Esophagus mucosa (tissue), 1 donor: ENCODE data around the gene CMTM2. TPM values are rescaled to one million over a fixed set of nuclear protein-coding genes. Genes with fewer than 3 reads are reported as not detected.
A peak's percentile ranks its signal among the peaks of the same experiment; 100 is the strongest.
"Not testable (repeated sequence)": the region's sequence is repeated elsewhere in the genome, so short reads cannot be mapped to it uniquely, and the experiment has no call there.

Experiments
- ATAC-seq: fragments of 200-7000 bp; cut with Tn5 transposase; one replicate; pipeline ENCODE4 v1.9.1; 2020
- total RNA-seq: library from RNA; stranded (reverse); gene quantifications from one replicate; pipeline ENCODE4 v1.2.4, GENCODE V29; 2023
- donor health status: DM: yes; HTN: yes; CAD: no.

CMTM2 gene
- total RNA-seq, 1 donor from 2014 or later: not detected

GRCh38 chr16:66553223-66553622 is 26.0 kb upstream of the CMTM2 start:
- ATAC-seq: no peak

- ATAC-seq: no peak
Observed at GRCh38 chr16:66554021-66554420, 25.2 kb upstream of the CMTM2 start.

- no peak for ATAC-seq
Observed at GRCh38 chr16:66554495-66554894, 24.8 kb upstream of the CMTM2 start.

- no peak for ATAC-seq
Observed at GRCh38 chr16:66560107-66560506, 19.2 kb upstream of the CMTM2 start.

GRCh38 chr16:66561381-66562080 is 17.7 kb upstream of the CMTM2 start:
- no peak for ATAC-seq

DNA sequence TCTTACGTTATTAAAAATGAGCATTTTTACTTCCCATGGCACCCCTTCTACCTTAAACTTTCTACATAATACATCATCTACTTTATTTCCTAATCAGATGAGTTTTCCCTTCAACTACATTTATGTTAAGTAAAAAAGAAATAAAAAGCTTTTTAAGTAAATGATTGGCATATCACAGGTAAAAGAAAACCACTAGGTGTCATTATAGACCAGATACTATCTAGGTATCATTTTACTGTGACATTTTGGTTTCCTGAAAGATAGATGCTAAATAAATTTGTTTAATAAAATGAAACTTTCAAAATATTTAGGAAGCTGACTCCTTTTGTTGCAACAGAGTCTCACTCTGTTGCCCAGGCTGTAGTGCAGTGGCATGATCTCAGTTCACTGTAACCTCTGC is 16.9 kb upstream of the CMTM2 start:
- ATAC-seq: no peak

GRCh38 chr16:66562986-66563385 is 16.3 kb upstream of the CMTM2 start:
- no peak for ATAC-seq

DNA sequence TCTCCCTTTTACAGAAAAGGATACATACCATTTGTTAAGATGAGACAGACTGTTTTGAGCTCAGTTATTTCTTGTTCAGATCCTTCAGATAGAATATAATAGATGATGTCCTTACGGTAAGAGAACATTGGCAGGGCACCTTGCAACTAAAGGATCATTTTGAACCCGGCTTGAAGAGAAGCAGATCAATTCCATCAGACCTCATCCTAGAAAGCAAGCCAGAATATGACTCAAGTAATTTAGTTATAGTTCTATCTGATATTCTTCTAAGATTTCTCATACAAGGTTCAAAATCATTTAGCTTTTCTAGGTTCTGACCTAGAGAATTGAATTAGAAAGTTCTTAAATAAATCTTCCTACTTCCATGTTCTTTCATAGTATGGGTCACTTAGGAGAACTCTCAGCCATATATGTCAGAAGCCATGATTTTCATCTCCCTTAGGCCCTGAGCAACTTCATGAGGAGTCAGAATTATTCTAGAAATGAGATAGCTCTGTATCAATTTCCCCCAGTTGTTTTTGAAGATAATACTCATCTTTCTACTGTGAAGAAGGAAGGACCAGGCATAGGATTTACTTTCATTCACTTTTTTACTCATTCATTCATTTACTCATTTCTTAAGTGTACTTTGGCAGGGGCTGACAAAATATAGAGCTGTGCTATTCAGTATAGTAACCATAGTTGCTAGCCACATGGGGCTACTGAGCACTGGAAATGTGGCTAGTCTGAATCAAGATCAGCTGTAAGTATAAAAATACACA is 15.5 kb upstream of the CMTM2 start:
- no peak for ATAC-seq

DNA sequence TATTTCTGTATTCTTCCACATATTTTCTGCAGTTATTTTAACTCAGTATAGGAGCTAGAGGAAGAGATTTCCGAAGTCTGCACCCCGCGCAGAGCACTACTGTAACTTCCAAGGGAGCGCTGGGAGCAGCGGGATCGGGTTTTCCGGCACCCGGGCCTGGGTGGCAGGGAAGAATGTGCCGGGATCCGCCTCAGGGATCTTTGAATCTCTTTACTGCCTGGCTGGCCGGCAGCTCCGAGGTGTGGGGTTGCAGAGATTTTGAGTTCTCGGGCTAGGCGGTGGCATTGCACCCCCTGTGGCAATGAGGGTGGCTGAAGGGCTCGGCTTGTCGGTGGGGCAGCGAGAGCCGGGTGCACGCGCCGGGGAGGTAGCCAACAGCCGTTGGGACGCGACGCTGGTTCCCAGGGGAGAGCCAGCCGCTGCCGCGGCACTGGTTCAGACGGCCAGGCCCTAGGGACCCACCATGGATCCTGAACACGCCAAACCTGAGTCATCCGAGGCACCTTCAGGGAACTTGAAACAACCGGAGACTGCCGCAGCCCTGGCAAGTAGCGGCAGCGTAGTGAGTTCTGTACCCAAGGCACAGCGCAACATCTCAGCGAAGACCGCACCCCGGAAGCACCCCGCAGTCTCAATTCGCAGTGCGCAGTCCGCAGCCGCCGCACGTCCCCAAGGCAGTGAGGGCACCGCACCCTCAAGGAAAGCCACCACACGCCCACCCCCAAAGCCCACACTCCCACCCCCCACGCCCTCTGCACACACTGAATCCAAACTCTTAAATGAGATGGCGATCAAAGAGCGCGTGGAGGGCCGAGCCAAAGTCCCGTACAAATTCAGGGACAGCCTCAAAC is 13.0 kb upstream of the CMTM2 start, which contains the start of gene CMTM1:
CMTM1 (plus strand) TSS at position 389 of the 851 bp plus-strand sequence; CDS start at position 464, 75 bp downstream.
- ATAC-seq: peak; percentile 13

- ATAC-seq: not testable (repeated sequence)
Observed at GRCh38 chr16:66567270-66567669, 12.0 kb upstream of the CMTM2 start.

GRCh38 chr16:66568355-66568754 is 10.9 kb upstream of the CMTM2 start:
- no peak for ATAC-seq

GRCh38 chr16:66569131-66569530 is 10.1 kb upstream of the CMTM2 start:
- no peak for ATAC-seq

GRCh38 chr16:66569827-66570405 is 9.3 kb upstream of the CMTM2 start:
- ATAC-seq: peak; percentile 37

- no peak for ATAC-seq
Observed at GRCh38 chr16:66572356-66572755, 6.9 kb upstream of the CMTM2 start.

DNA sequence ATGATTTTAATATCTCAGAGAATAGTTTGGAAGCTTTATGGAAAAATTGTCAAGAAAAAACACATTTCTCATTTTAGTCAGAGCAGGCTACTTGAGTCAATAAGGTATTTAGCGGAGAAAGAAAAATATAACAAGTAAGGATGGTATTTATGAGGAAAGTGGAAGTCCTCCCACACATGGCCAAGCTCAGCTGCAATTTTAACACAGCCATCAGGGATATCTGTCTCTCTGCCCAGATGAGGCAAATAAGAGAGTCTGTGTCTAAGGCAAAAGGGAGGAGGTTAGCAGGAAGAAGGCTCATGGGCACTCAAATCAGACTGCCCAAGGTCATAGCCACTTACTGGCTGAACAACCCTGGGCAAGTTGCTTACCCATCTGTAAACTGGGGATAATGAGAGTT is 5.2 kb upstream of the CMTM2 start:
- ATAC-seq: no peak

DNA sequence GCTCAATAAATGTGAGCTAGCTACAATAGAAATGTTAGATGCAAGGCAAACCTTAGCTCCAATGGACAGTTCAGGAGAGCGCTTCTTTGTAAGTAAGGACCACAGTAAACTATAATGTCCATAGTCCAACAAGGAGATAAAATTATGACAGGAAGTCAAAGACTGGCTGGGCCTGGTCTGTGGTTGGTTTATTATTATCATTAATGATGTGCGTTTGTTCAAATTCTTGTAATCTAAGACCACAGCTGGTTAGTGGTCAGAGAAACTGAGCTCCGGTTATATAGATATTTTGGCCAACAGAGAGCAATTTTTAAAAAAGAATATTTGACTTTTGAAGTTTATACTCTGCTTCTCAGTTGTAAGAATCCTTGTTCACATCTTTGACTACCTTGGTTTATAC is 4.7 kb upstream of the CMTM2 start:
- no peak for ATAC-seq

- no peak for ATAC-seq
Observed at GRCh38 chr16:66575060-66575459, 4.2 kb upstream of the CMTM2 start.

DNA sequence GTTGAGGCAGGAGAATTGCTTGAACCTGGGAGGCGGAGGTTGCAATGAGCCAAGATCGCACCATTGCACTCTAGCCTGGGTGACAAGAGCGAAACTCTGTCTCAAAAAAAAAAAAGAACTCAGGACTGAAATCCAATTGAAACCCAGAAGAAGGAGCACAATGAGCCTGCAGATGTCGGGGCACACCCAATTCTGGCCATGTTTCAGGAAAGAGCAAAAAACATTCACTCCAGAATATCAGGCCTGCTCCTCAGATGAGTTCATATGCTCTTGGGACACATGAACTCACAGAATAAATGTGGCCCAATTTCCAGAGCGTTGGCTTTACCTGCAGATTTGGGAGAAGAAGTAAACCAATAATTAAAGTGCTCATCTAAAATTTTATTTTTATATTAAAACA is 3.0 kb upstream of the CMTM2 start:
- no peak for ATAC-seq

GRCh38 chr16:66580605-66581209 is 1.4 kb downstream of the CMTM2 start:
- ATAC-seq: peak; percentile 39

GRCh38 chr16:66581246-66581952 is 2.1 kb downstream of the CMTM2 start:
- no peak for ATAC-seq

GRCh38 chr16:66585481-66586239 is 6.4 kb downstream of the CMTM2 start:
- ATAC-seq: peak; percentile 20
